ENCODE measurements around the gene P3H4. TPM values are rescaled to one million over a fixed set of nuclear protein-coding genes. Genes with fewer than 3 reads are reported as not detected.
"Not testable (repeated sequence)": the region's sequence is repeated elsewhere in the genome, so short reads cannot be mapped to it uniquely, and the experiment has no call there.

The P3H4 gene
- polyA plus RNA-seq, 2 of the 4 experiments (the other 2 are of a cell fraction), result 36.0 to 52.8 TPM

DNA sequence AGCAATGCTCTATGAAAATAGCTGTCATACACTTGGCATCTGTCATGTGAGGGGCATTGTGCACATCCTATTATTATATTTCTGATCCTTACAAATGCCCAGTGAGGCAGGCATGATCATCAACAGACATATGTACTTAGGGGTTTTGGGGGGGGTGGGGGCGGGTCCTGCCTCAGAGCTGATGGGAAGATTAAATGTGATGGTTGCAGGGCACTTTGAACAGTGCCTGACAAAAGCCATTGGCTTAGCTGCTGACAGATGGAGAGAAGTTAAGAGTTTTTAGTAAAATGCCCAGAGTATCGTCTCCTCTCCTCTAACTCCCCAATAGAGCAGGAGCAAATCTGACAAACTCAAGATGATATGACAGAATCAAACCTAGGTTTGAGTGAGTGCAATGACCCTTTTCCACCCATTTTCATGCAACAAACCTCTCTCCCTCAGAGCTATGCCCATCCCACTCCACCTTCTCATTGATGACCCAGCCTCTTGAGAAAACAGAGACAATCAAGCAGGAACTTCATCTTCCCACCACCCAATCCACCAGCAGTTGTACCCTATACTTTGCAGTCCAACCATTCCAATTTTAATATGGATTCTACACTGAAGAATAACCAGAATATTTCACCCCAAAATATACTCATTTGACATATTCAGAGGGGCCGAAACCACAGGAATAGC, 48.6 kb upstream of the P3H4 start:
- no peak overlapping the region for H3K4me3 ChIP-seq
- WGBS (ENCODE audit: missing lambda C conversion rate), result 62% methylated on average over 3 of the region's 3 CpGs
- H3K9me3 ChIP-seq, result no peaks in the 10 kb centered on the region
- no peak for ATAC-seq
- no peak for FAIRE-seq
- no peak for DNase-seq (ENCODE audit: low read depth in 1 of 2, low spot score in 1 of 2)
- H3K4me1 ChIP-seq, result peaks cover 40% of the 10 kb centered on the region
- no peak overlapping the region for H3K4me2 ChIP-seq
- no peak overlapping the region for H3K27ac ChIP-seq
- no peak for TF ChIP-seq BHLHE40 (IDR thresholded peaks at IDR 0.05; ENCODE audit: low read depth, low read length)
- TF ChIP-seq NFE2L2 (conservative IDR thresholded peaks at IDR 0.05; ENCODE audit: low read length), result no peak
- no peak for TF ChIP-seq ZNF302 (CRISPR knock-in tag; IDR thresholded peaks at IDR 0.05)
- no peak for TF ChIP-seq TP53 (CRISPR knock-in tag; IDR thresholded peaks at IDR 0.05)
- no peak for TF ChIP-seq MYC (IDR thresholded peaks at IDR 0.05; ENCODE audit: borderline replicate concordance, low read length)
- TF ChIP-seq TFCP2L1 (CRISPR knock-in tag; IDR thresholded peaks at IDR 0.05), result no peak
- no peak for TF ChIP-seq PHF8 (IDR thresholded peaks at IDR 0.05; ENCODE audit: borderline replicate concordance, low read depth)
- no peak for TF ChIP-seq HOXA7 (CRISPR knock-in tag; IDR thresholded peaks at IDR 0.05)
- ChIA-PET POLR2A (no interaction called here), CTCF (interaction anchor here (0.6 to 1.6 kb wide), 10 partner anchors 12 to 688 kb away, joined by 3 to 6 read pairs (median 3); partner anchors contain the start of gene FKBP10)

DNA sequence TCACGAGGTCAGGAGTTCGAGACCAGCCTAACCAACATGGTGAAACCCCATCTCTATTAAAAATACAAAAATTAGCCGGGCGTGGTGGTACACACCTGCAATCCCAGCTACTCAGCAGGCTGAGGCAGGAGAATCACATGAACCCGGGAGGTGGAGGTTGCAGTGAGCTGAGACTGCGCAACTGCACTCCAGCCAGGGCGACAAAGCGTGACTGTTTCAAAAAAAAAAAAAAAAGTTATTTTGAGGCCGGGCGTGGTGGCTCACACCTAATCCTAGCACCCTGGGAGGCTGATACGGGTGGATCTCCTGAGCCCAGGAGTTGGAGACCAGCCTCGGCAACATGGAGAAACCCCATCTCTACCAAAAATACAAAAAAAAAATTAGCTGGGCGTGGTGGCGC, 39.6 kb upstream of the P3H4 start:
- H3K4me3 ChIP-seq; ATAC-seq; H3K9me3 ChIP-seq; DNase-seq (ENCODE audit: low read depth in 1 of 2, low spot score in 1 of 2); H3K4me2 ChIP-seq; FAIRE-seq; H3K27ac ChIP-seq: not testable (repeated sequence)
- WGBS (ENCODE audit: missing lambda C conversion rate), result 92% methylated on average over 14 of the region's 14 CpGs
- peaks cover 11% of the 10 kb centered on the region; the same call in 2 of the 3 replicates for H3K4me1 ChIP-seq
- ChIA-PET CTCF (interaction anchor here (0.6 to 5.6 kb wide), 11 partner anchors 9 to 156 kb away, joined by 3 to 25 read pairs (median 4); partner anchors contain the start of genes JUP and P3H4), POLR2A (interaction anchor here (0.6 to 1.3 kb wide), 3 partner anchors 13 to 64 kb away, joined by 3 to 5 read pairs (median 4); no protein-coding TSS in a partner anchor)

DNA sequence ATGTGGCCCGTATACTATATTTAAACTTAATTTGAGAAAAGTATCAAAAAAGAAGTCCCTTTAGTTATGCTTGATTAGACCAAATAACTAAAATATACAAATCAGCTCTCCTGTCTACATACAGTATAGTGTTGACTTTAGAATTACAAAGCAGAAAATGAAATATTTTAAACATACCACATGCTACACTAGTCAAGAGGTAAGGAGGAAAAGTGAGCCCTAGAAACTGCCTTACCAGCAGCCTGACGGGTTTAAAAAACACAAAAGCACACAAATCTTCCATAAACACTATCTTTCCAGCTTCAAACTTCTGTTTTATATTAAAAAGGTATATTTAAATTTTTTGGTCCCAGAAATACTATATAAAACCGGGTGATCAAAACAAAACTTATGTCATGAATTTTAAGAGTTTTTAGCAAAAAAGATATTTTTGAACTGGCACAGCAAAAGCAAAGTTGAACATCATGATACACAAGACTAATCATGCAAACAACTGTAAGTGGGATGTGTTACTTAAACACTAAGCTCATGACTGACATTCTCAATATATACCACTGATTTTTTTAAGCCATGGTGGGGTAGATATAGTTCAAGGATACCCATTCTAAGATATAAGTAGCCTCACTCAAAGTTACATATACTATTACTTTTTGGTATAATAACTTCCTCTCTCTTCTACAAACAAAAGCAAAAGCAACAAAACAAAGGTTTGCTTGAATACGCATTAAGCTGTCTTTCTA, 37.7 kb upstream of the P3H4 start:
- FAIRE-seq (peak; percentile 46), ATAC-seq (no peak), DNase-seq (ENCODE audit: low read depth in 1 of 2, low spot score in 1 of 2) (no peak)
- H3K4me2 ChIP-seq, result no peak overlapping the region
- no peak overlapping the region for H3K4me3 ChIP-seq
- WGBS (ENCODE audit: missing lambda C conversion rate), result 72% methylated on average over 4 of the region's 4 CpGs
- ChIA-PET CTCF (interaction anchor here (1.3 to 5.6 kb wide), 5 partner anchors 15 to 153 kb away, joined by 3 to 25 read pairs (median 6); partner anchors contain the start of genes KLHL11 and P3H4), POLR2A (interaction anchor here (0.8 to 1.3 kb wide), 3 partner anchors 15 to 17 kb away, joined by 3 to 4 read pairs (median 3); no protein-coding TSS in a partner anchor)
- no peaks in the 10 kb centered on the region for H3K9me3 ChIP-seq
- H3K4me1 ChIP-seq, result peaks cover 12% of the 10 kb centered on the region; the same call in 2 of the 3 replicates
- TF ChIP-seq RARB (CRISPR knock-in tag; IDR thresholded peaks at IDR 0.05), result no peak
- no peak for TF ChIP-seq MAFK (IDR thresholded peaks at IDR 0.05; ENCODE audit: partially characterized antibody)
- no peak for TF ChIP-seq ZFP36 (IDR thresholded peaks at IDR 0.05; ENCODE audit: borderline replicate concordance, partially characterized antibody)
- no peak for TF ChIP-seq RFX5 (IDR thresholded peaks at IDR 0.05)
- no peak for TF ChIP-seq TFCP2L1 (CRISPR knock-in tag; IDR thresholded peaks at IDR 0.05)
- TF ChIP-seq EP300 (IDR thresholded peaks at IDR 0.05), result no peak
- TF ChIP-seq HOXB5 (CRISPR knock-in tag; IDR thresholded peaks at IDR 0.05), result no peak
- TF ChIP-seq CBX8 (IDR thresholded peaks at IDR 0.05), result no peak
- no peak for TF ChIP-seq ZC3H11A (IDR thresholded peaks at IDR 0.05)
- TF ChIP-seq FOSB (CRISPR knock-in tag; IDR thresholded peaks at IDR 0.05), result no peak
- no peak for TF ChIP-seq RAD21 (conservative IDR thresholded peaks at IDR 0.05 in 1 of 2, IDR thresholded peaks at IDR 0.05 in 1 of 2)
- TF ChIP-seq POLR2AphosphoS2 (conservative IDR thresholded peaks at IDR 0.05; ENCODE audit: low read length), result no peak
- no peak for TF ChIP-seq HEYL (CRISPR knock-in tag; IDR thresholded peaks at IDR 0.05)
- TF ChIP-seq, protein P1, sequence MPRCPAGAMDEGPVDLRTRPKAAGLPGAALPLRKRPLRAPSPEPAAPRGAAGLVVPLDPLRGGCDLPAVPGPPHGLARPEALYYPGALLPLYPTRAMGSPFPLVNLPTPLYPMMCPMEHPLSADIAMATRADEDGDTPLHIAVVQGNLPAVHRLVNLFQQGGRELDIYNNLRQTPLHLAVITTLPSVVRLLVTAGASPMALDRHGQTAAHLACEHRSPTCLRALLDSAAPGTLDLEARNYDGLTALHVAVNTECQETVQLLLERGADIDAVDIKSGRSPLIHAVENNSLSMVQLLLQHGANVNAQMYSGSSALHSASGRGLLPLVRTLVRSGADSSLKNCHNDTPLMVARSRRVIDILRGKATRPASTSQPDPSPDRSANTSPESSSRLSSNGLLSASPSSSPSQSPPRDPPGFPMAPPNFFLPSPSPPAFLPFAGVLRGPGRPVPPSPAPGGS (IDR thresholded peaks at IDR 0.05), result no peak
- no peak for TF ChIP-seq POLR2A (IDR thresholded peaks at IDR 0.05; ENCODE audit: low read length)
- no peak for TF ChIP-seq TP53 (CRISPR knock-in tag; IDR thresholded peaks at IDR 0.05)
- TF ChIP-seq NFE2L2 (conservative IDR thresholded peaks at IDR 0.05; ENCODE audit: low read length), result no peak
- no peak for TF ChIP-seq JUN (IDR thresholded peaks at IDR 0.05)
- no peak for TF ChIP-seq FOXS1 (CRISPR knock-in tag; IDR thresholded peaks at IDR 0.05)
- TF ChIP-seq CEBPB (IDR thresholded peaks at IDR 0.05), result no peak
- H3K27ac ChIP-seq, result no peak overlapping the region

All from A549 (cell line).